Activated B cell treated with CpG ODN at 0.5 μM for 24 hours (primary cell): ENCODE results near the gene HNRNPL. TPM values are rescaled to one million over a fixed set of nuclear protein-coding genes. Genes with fewer than 3 reads are reported as not detected.
"Not testable (repeated sequence)": the region's sequence is repeated elsewhere in the genome, so short reads cannot be mapped to it uniquely, and the experiment has no call there.

Experiments used
- ATAC-seq: fragments of 200-7000 bp; cut with Tn5 transposase; one replicate; pipeline ENCODE4 v1.10.0; 2021; ENCODE audit warnings: low read depth, mild to moderate bottlenecking, moderate library complexity
- CTCF ChIA-PET: fragments of 350-600 bp; sonication (Branson Sonifier 250); formaldehyde crosslinking; loops from one replicate; lab custom pipeline; 2021; ENCODE audit warnings: antibody characterized with exemption; lab: Charles Lee
- POLR2A ChIA-PET: fragments of 350-600 bp; sonication (Branson Sonifier 250); formaldehyde crosslinking; loops from one replicate; lab custom pipeline; 2021; ENCODE audit warnings: antibody characterized with exemption; lab: Charles Lee
- DNase-seq: peaks from one replicate; pipeline ENCODE4 v3.0.0; 2022
- H3K27ac Mint-ChIP-seq: one replicate; pipeline ENCODE4 v1.8.0; 2020; ENCODE audit warnings: mixed read lengths
- H3K27me3 Mint-ChIP-seq: one replicate; pipeline ENCODE4 v1.8.0; 2021; ENCODE audit warnings: mixed read lengths
- H3K36me3 Mint-ChIP-seq: one replicate; pipeline ENCODE4 v1.8.0; 2021; ENCODE audit warnings: low read depth, mixed read lengths
- H3K4me1 Mint-ChIP-seq: one replicate; pipeline ENCODE4 v1.8.0; 2021; ENCODE audit warnings: mixed read lengths
- H3K4me3 Mint-ChIP-seq: one replicate; pipeline ENCODE4 v1.8.0; 2020; ENCODE audit warnings: mild to moderate bottlenecking, mixed read lengths
- H3K9me3 Mint-ChIP-seq: one replicate; pipeline ENCODE4 v1.8.0; 2020; ENCODE audit warnings: mixed read lengths
- CTCF ChIP-seq: fragments of 200-600 bp; IDR thresholded peaks from one replicate; pipeline ENCODE4 v1.8.0; 2022; ENCODE audit warnings: antibody characterized with exemption, mild to moderate bottlenecking
- intact Hi-C: fragments of 100-400 bp; cut with micrococcal nuclease; formaldehyde crosslinking; loops from one replicate; pipeline ENCODE4 v1.15.1; 2024
- total RNA-seq: library from RNA; stranded (reverse); gene quantifications from 2 replicates; pipeline ENCODE4 v1.2.3, GENCODE V29; 2022

The HNRNPL gene
- total RNA-seq, 1 donor from 2014 or later = 546 TPM

- POLR2A ChIA-PET = interaction anchor here (0.9 kb wide), 1 partner anchor 17 kb away, joined by 4 read pairs; no protein-coding TSS in a partner anchor
These were observed 50.7 kb downstream of the HNRNPL start for GRCh38 chr19:38799104-38799503.

GRCh38 chr19:38797781-38798180, 52.0 kb downstream of the HNRNPL start:
- H3K36me3 Mint-ChIP-seq, POLR2A ChIA-PET, ATAC-seq, DNase-seq, H3K9me3 Mint-ChIP-seq, intact Hi-C loops, H3K4me3 Mint-ChIP-seq, H3K4me1 Mint-ChIP-seq, H3K27ac Mint-ChIP-seq, CTCF ChIA-PET, H3K27me3 Mint-ChIP-seq: not testable (repeated sequence)

More at GRCh38 chr19:38799104-38799503, 50.7 kb downstream of the HNRNPL start:
- H3K9me3 Mint-ChIP-seq = no peaks in the 10 kb centered on the region
- intact Hi-C loops = no loop called here
- H3K36me3 Mint-ChIP-seq = peaks cover 2% of the 10 kb centered on the region
- H3K27ac Mint-ChIP-seq = no peak overlapping the region
- no peak overlapping the region for H3K4me3 Mint-ChIP-seq
- H3K27me3 Mint-ChIP-seq = no peaks in the 10 kb centered on the region
- ATAC-seq (no peak), DNase-seq (no peak)
- CTCF ChIA-PET = interaction anchor here (1.1 kb wide), 1 partner anchor 131 kb away, joined by 3 read pairs; the partner anchor contains the start of genes MRPS12 and SARS2
- no peaks in the 10 kb centered on the region for H3K4me1 Mint-ChIP-seq
- TF ChIP-seq CTCF = no peak

DNA sequence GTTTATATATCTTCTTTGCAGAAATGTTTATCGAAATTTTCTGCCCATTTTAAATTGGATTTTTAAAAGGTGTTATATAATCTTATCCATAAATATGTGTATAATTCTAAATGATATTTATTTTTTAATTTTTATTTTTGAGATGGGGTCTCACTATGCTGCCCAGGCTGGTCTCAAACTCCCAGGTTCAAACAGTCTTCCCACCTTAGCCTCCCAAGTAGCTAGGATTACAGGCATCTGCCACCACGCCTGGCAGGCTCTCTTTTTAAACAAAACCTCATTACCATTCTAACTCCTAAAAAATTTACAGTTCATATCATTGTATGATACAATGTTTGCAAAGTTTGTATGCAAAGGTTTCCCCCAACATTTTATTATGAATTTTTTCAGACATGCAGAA, 53.6 kb downstream of the HNRNPL start:
- no peak for TF ChIP-seq CTCF
- Mint-ChIP-seq H3K27me3 (no peaks in the 10 kb centered on the region), H3K4me3 (no peak overlapping the region), H3K4me1 (peaks cover 6% of the 10 kb centered on the region), H3K9me3 (no peaks in the 10 kb centered on the region), H3K27ac (no peak overlapping the region), H3K36me3 (no peaks in the 10 kb centered on the region)
- intact Hi-C loops = no loop called here
- ATAC-seq = no peak
- POLR2A ChIA-PET = no interaction called here
- CTCF ChIA-PET = no interaction called here
- DNase-seq = no peak

- ChIA-PET POLR2A (interaction anchor here (0.7 kb wide), 1 partner anchor 25 kb away, joined by 5 read pairs; no protein-coding TSS in a partner anchor), CTCF (no interaction called here)
- Mint-ChIP-seq H3K36me3 (no peaks in the 10 kb centered on the region), H3K27ac (no peak overlapping the region), H3K9me3 (no peaks in the 10 kb centered on the region), H3K4me3 (no peak overlapping the region), H3K4me1 (peaks cover 6% of the 10 kb centered on the region), H3K27me3 (no peaks in the 10 kb centered on the region)
- no peak for TF ChIP-seq CTCF
- DNase-seq (no peak), ATAC-seq (no peak)
- intact Hi-C loops = no loop called here
These were observed 54.2 kb downstream of the HNRNPL start for GRCh38 chr19:38795549-38795948.

GRCh38 chr19:38793671-38794070, 56.1 kb downstream of the HNRNPL start:
- no peak overlapping the region for H3K27ac Mint-ChIP-seq
- intact Hi-C loops = no loop called here
- H3K9me3 Mint-ChIP-seq = no peaks in the 10 kb centered on the region
- no peak for ATAC-seq
- H3K4me3 Mint-ChIP-seq = no peak overlapping the region
- no peak for DNase-seq
- no peaks in the 10 kb centered on the region for H3K27me3 Mint-ChIP-seq
- H3K4me1 Mint-ChIP-seq = peaks cover 6% of the 10 kb centered on the region
- CTCF ChIA-PET = interaction anchor here (1.3 kb wide), 1 partner anchor 391 kb away, joined by 3 read pairs; the partner anchor contains the start of gene FAM98C
- H3K36me3 Mint-ChIP-seq = no peaks in the 10 kb centered on the region
- no peak for TF ChIP-seq CTCF
- POLR2A ChIA-PET = interaction anchor here (0.6 to 1.7 kb wide), 4 partner anchors 38 to 93 kb away, joined by 3 to 16 read pairs (median 6); partner anchors contain the start of gene ECH1
